22Rv1 (cell line): ENCODE results near the gene EVL.

Source experiments
- H3K27ac ChIP-seq: fragments of 450-650 bp; 2 replicates; pipeline ENCODE4 v1.5.1; 2017
- ZFX ChIP-seq: fragments of 450-650 bp; IDR thresholded peaks from 2 replicates; pipeline ENCODE4 v1.6.1; 2017; ENCODE audit warnings: antibody characterized with exemption, borderline replicate concordance
- TF ChIP-seq, protein P1 (sequence below): fragments of 450-650 bp; IDR thresholded peaks from 2 replicates; pipeline ENCODE4 v1.5.1; 2017; ENCODE audit warnings: mild to moderate bottlenecking

EVL gene

GRCh38 chr14:100098171-100098570 lies 32.9 kb downstream of the EVL start:
- no peak overlapping the region for H3K27ac ChIP-seq
- TF ChIP-seq, protein P1, sequence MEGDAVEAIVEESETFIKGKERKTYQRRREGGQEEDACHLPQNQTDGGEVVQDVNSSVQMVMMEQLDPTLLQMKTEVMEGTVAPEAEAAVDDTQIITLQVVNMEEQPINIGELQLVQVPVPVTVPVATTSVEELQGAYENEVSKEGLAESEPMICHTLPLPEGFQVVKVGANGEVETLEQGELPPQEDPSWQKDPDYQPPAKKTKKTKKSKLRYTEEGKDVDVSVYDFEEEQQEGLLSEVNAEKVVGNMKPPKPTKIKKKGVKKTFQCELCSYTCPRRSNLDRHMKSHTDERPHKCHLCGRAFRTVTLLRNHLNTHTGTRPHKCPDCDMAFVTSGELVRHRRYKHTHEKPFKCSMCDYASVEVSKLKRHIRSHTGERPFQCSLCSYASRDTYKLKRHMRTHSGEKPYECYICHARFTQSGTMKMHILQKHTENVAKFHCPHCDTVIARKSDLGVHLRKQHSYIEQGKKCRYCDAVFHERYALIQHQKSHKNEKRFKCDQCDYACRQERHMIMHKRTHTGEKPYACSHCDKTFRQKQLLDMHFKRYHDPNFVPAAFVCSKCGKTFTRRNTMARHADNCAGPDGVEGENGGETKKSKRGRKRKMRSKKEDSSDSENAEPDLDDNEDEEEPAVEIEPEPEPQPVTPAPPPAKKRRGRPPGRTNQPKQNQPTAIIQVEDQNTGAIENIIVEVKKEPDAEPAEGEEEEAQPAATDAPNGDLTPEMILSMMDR = no peak
- TF ChIP-seq ZFX = no peak

DNA sequence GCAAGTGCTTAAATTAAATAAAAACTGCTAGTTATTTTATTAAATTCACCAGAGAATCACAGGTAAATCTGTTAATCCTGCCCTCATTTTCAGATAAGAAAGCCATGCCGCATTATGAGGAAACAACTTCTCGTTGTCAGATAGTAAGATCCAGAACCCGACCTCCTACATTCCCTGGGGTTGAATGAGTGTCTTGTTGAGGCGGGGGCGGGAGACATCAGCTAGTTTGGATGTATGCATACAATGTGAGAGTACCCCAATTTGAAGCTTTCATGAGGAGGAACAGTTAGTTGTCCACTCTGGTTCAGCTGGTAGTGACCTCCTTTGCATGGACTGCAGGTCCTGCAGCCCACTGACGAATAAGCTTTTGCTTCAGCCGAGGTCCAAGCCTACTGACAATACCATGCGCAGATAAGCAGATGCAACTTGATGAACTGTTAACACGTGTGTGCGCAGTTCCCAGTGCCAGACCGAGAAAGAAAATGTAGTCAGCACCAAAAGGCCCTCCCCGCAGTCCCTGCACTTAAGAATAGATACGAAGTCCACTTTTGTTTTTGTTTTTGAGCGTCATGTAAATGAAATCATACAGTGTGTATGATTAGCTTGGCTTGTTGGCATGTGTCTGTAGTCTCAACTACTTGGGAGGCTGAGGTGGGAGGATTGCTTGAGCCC lies 34.9 kb downstream of the EVL start:
- TF ChIP-seq ZFX = no peak
- TF ChIP-seq, protein P1 = no peak
- no peak overlapping the region for H3K27ac ChIP-seq

GRCh38 chr14:100102156-100102785 lies 37.0 kb downstream of the EVL start:
- H3K27ac ChIP-seq = no peak overlapping the region
- TF ChIP-seq, protein P1 = no peak

- no peak for TF ChIP-seq ZFX
- TF ChIP-seq, protein P1 = no peak
- no peak overlapping the region for H3K27ac ChIP-seq
These were observed 38.2 kb downstream of the EVL start for GRCh38 chr14:100103250-100104005.

DNA sequence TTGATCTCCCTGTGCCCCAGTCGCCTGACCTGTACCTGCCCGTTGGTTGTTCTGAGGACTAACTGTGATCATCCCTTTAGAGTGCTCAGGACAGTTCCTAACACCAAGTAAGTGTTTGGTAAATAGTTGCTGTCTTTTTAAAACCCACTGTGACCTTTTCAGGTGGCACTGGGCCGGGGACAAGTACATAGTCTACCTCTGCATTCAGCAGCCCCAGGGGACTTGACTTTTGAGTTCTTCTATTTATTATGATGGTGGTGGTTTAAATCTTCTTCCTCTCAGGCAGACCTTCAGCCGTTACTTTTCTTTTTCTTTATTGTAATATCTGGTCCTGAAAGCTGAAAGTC lies 38.8 kb downstream of the EVL start:
- no peak overlapping the region for H3K27ac ChIP-seq
- TF ChIP-seq ZFX = no peak
- TF ChIP-seq, protein P1 = no peak

DNA sequence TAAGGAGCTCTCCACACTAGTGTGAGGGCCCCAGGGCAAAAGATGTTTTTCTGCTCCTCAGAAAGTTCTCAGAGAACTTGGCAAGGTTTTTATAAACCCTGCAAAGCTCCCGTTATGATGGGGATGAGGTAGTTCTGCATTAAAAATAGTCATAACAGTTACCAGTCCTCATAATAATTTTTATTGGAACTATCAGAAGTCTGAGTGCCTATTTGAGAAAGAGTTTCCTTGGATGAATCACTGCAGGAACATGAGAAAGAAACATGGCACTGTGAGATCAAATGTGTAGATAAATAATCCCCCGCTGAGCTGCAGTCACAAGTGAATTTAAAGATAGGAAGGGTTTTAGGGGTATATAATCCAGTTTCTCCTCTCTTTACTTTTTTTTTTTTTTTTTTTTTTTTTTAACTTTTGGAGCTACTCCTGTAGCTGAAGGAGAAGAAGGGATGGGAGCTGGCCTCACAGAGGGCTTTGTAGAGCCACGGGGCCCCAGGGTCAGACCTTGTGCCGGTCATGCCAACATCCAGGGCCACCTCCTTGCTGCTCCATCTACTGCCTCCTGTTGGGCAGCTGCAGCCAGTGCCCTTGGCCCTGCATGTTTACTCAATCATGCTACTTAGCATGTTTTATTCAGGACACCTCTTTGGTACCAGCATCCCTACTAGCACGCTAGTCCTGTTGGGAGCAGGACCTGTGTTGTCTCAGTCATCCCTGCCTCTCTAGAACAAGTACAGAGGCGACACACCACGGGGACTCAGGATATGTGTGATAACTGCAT lies 39.5 kb downstream of the EVL start:
- TF ChIP-seq ZFX = no peak
- no peak overlapping the region for H3K27ac ChIP-seq

DNA sequence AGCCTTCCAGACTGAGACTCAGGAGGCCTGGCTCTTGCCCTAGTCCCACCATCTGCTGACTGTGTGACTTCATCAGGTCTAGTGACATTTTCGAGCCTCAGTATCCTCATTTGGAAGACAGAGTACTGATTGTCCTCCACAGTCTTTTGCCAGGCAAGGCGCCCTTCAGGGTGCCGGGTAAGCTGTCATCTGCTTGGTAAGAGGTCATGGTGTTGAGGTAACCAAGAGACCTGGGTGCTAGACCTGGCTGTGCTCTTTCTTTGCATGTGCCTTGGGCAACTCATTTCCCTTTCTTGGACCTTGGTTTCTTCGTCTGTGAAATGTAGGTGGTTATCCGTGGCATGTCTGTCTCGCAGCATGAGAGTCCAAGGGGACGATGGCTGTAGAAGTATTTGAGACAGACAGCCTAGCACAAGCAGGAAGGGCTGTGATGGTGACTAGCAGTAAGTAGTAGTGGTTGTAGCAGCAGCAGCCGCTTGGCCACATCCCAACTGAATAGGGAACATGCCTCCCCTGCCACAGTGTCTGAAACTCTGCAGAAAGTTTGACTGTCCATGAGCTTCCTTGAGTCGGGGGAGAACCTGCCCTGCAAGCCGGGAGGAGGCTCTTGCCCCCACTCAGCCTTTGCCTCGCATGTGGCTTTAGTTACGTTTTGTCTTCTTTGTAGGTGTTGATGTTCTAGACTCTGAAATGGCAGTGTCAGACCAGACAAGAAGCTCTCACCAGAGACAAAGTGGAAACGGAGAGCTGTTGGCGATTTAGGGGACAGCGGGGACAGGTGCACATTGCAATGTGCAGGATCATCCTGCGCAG lies 40.3 kb downstream of the EVL start:
- TF ChIP-seq ZFX = no peak
- TF ChIP-seq, protein P1 = no peak
- no peak overlapping the region for H3K27ac ChIP-seq
